ENCODE measurements around the gene QPRT.
A peak's percentile ranks its signal among the peaks of the same experiment; 100 is the strongest.

The QPRT gene

GRCh38 chr16:29662000-29662728 is 16.8 kb upstream of the QPRT start:
- Histone ChIP-seq H3K4me3 (ENCODE audit: low read depth in 1 of 2, low read length in 1 of 2) (no peak overlapping the region), H3K4me1 (ENCODE audit: control insufficient read depth in 1 of 2, insufficient read depth in 1 of 2, low read depth in 1 of 2, low read length in 1 of 2) (peaks cover 53 to 55% of the 10 kb centered on the region in 2 experiments), H3K27me3 (no peaks in the 10 kb centered on the region), H3K36me3 (no peaks in the 10 kb centered on the region), H3K9me3 (no peaks in the 10 kb centered on the region), H3K27ac (peak overlapping the region; percentile 90)
- TF ChIP-seq, protein P1, sequence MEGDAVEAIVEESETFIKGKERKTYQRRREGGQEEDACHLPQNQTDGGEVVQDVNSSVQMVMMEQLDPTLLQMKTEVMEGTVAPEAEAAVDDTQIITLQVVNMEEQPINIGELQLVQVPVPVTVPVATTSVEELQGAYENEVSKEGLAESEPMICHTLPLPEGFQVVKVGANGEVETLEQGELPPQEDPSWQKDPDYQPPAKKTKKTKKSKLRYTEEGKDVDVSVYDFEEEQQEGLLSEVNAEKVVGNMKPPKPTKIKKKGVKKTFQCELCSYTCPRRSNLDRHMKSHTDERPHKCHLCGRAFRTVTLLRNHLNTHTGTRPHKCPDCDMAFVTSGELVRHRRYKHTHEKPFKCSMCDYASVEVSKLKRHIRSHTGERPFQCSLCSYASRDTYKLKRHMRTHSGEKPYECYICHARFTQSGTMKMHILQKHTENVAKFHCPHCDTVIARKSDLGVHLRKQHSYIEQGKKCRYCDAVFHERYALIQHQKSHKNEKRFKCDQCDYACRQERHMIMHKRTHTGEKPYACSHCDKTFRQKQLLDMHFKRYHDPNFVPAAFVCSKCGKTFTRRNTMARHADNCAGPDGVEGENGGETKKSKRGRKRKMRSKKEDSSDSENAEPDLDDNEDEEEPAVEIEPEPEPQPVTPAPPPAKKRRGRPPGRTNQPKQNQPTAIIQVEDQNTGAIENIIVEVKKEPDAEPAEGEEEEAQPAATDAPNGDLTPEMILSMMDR (IDR thresholded peaks at IDR 0.05), result no peak

GRCh38 chr16:29662729-29663015 is 16.3 kb upstream of the QPRT start:
- H3K27me3 ChIP-seq, result no peaks in the 10 kb centered on the region
- H3K36me3 ChIP-seq, result no peaks in the 10 kb centered on the region
- TF ChIP-seq, protein P1 (IDR thresholded peaks at IDR 0.05), result no peak
- H3K27ac ChIP-seq, result peak overlapping the region; percentile 90
- peak overlapping the region in 1 of 2 experiments; percentile 58 for H3K4me3 ChIP-seq (ENCODE audit: low read depth in 1 of 2, low read length in 1 of 2)
- peaks cover 58 to 61% of the 10 kb centered on the region in 2 experiments for H3K4me1 ChIP-seq (ENCODE audit: control insufficient read depth in 1 of 2, insufficient read depth in 1 of 2, low read depth in 1 of 2, low read length in 1 of 2)
- no peaks in the 10 kb centered on the region for H3K9me3 ChIP-seq

GRCh38 chr16:29663016-29663806 is 15.8 kb upstream of the QPRT start, which contains the start of gene SPN:
SPN (plus strand) TSS chr16:29663247; CDS start chr16:29663729, 482 bp downstream.
- H3K27me3 ChIP-seq, result no peaks in the 10 kb centered on the region
- TF ChIP-seq, protein P1 (IDR thresholded peaks at IDR 0.05), result no peak
- peak within 1 kb of the TSS; percentile 90 for H3K27ac ChIP-seq
- peak within 1 kb of the TSS; percentile 32 to 58 for H3K4me3 ChIP-seq (ENCODE audit: low read depth in 1 of 2, low read length in 1 of 2)
- no peaks in the 10 kb centered on the region for H3K36me3 ChIP-seq
- H3K4me1 ChIP-seq (ENCODE audit: control insufficient read depth in 1 of 2, insufficient read depth in 1 of 2, low read depth in 1 of 2, low read length in 1 of 2), result peaks cover 63 to 66% of the 10 kb centered on the region in 2 experiments
- H3K9me3 ChIP-seq, result no peaks in the 10 kb centered on the region

DNA sequence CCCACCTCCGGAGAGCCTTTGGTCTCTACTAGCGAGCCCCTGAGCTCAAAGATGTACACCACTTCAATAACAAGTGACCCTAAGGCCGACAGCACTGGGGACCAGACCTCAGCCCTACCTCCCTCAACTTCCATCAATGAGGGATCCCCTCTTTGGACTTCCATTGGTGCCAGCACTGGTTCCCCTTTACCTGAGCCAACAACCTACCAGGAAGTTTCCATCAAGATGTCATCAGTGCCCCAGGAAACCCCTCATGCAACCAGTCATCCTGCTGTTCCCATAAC is 15.2 kb upstream of the QPRT start:
- TF ChIP-seq, protein P1 (IDR thresholded peaks at IDR 0.05), result no peak
- peak overlapping the region; percentile 32 to 58 for H3K4me3 ChIP-seq (ENCODE audit: low read depth in 1 of 2, low read length in 1 of 2)
- peaks cover 69 to 70% of the 10 kb centered on the region in 2 experiments for H3K4me1 ChIP-seq (ENCODE audit: control insufficient read depth in 1 of 2, insufficient read depth in 1 of 2, low read depth in 1 of 2, low read length in 1 of 2)
- peak overlapping the region; percentile 90 for H3K27ac ChIP-seq
- no peaks in the 10 kb centered on the region for H3K36me3 ChIP-seq
- H3K9me3 ChIP-seq, result no peaks in the 10 kb centered on the region
- no peaks in the 10 kb centered on the region for H3K27me3 ChIP-seq

- H3K27ac ChIP-seq, result peak overlapping the region; percentile 90
- peak overlapping the region; percentile 32 to 58 for H3K4me3 ChIP-seq (ENCODE audit: low read depth in 1 of 2, low read length in 1 of 2)
- no peaks in the 10 kb centered on the region for H3K36me3 ChIP-seq
- peaks cover 69 to 70% of the 10 kb centered on the region in 2 experiments for H3K4me1 ChIP-seq (ENCODE audit: control insufficient read depth in 1 of 2, insufficient read depth in 1 of 2, low read depth in 1 of 2, low read length in 1 of 2)
- TF ChIP-seq, protein P1 (IDR thresholded peaks at IDR 0.05), result no peak
- no peaks in the 10 kb centered on the region for H3K27me3 ChIP-seq
- no peaks in the 10 kb centered on the region for H3K9me3 ChIP-seq
Observed at GRCh38 chr16:29664091-29664921, 14.7 kb upstream of the QPRT start.

Measured in neutrophil (primary cell).